Fibroblast of lung (primary cell): ENCODE results near the gene CASP8. TPM values are rescaled to one million over a fixed set of nuclear protein-coding genes. Genes with fewer than 3 reads are reported as not detected.

ENCODE experiments used
- DNase-seq, 2 donors: peaks; one replicate each; pipeline versions ENCODE4 v3.0.0 to v3.0.0-alpha.2; 2010; ENCODE audit warnings: low read depth in 2 of 2
- H2AFZ ChIP-seq: 2 replicates; pipeline ENCODE4 v1.5.1; 2012; ENCODE audit warnings: low read length, control low read depth, inconsistent platforms
- H3K27ac ChIP-seq: 2 replicates; pipeline ENCODE4 v1.5.1; 2011; ENCODE audit warnings: low read length, control low read depth; ENCODE audit not compliant: insufficient read depth
- H3K27me3 ChIP-seq: 2 replicates; pipeline ENCODE4 v1.5.1; 2011; ENCODE audit warnings: mild to moderate bottlenecking, low read length; ENCODE audit not compliant: control insufficient read depth, insufficient read depth
- H3K36me3 ChIP-seq: 2 replicates; pipeline ENCODE4 v1.5.1; 2011; ENCODE audit warnings: low read length; ENCODE audit not compliant: control insufficient read depth, insufficient read depth
- H3K4me1 ChIP-seq: 2 replicates; pipeline ENCODE4 v1.5.1; 2011; ENCODE audit warnings: low read length; ENCODE audit not compliant: control insufficient read depth, insufficient read depth; ENCODE audit errors: extremely low read depth
- H3K4me2 ChIP-seq: 2 replicates; pipeline ENCODE4 v1.5.1; 2011; ENCODE audit warnings: low read length, control low read depth; ENCODE audit not compliant: insufficient read depth; ENCODE audit errors: extremely low read depth
- H3K4me3 ChIP-seq, 4 experiments: fragments of 200-600 bp in 1 of 4; sonication (generic) in 1 of 4; replicated peaks in 1 of 4; 2 replicates each; pipeline ENCODE4 v1.5.1; 2011 to 2016; ENCODE audit warnings: low read length in 4 of 4, low read depth in 3 of 4, mild to moderate bottlenecking in 3 of 4, control low read depth in 2 of 4, inconsistent platforms in 1 of 4, mixed read lengths in 1 of 4; ENCODE audit not compliant: insufficient read depth in 1 of 4; ENCODE audit errors: control extremely low read depth in 1 of 4
- H3K79me2 ChIP-seq: 2 replicates; pipeline ENCODE4 v1.5.1; 2012; ENCODE audit warnings: mild to moderate bottlenecking, low read length, inconsistent platforms; ENCODE audit not compliant: control insufficient read depth, insufficient read depth
- H3K9ac ChIP-seq: 2 replicates; pipeline ENCODE4 v1.5.1; 2011; ENCODE audit warnings: mild to moderate bottlenecking, low read length, control low read depth; ENCODE audit not compliant: insufficient read depth
- H3K9me3 ChIP-seq: 2 replicates; pipeline ENCODE4 v1.5.1; 2012; ENCODE audit warnings: low read depth, low read length; ENCODE audit not compliant: control insufficient read depth, insufficient read depth
- H4K20me1 ChIP-seq: 2 replicates; pipeline ENCODE4 v1.5.1; 2011; ENCODE audit warnings: low read length; ENCODE audit not compliant: control insufficient read depth, insufficient read depth; ENCODE audit errors: extremely low read depth
- CTCF ChIP-seq, 2 donors: IDR thresholded peaks in 1 of 2; conservative IDR thresholded peaks in 1 of 2; 1 replicate in 1 of 2; 2 replicates in 1 of 2; pipeline ENCODE4 v1.5.1; 2011 to 2012; ENCODE audit warnings: low read length in 2 of 2, control low read depth in 1 of 2, inconsistent platforms in 1 of 2, low read depth in 1 of 2, mild to moderate bottlenecking in 1 of 2
- EZH2 ChIP-seq: IDR thresholded peaks from 2 replicates; pipeline ENCODE4 v1.5.1; 2012; ENCODE audit warnings: low read length, control low read depth, mild to moderate bottlenecking; ENCODE audit errors: missing control alignments
- polyA plus RNA-seq, 2 donors: library from polyadenylated mRNA; depleted of rRNA in 1 of 2; stranded (reverse) in 1 of 2; unstranded in 1 of 2; fragments of >200 nt; gene quantifications; 2 replicates each; pipeline ENCODE4 v1.2.1, GENCODE V29; 2011 to 2012; ENCODE audit warnings: missing spikeins in 1 of 2
- total RNA-seq: library from RNA; depleted of rRNA; stranded (reverse); fragments of >200 nt; gene quantifications from 2 replicates; pipeline ENCODE4 v1.2.1, GENCODE V29; 2014

The CASP8 gene
- total and polyA plus RNA-seq, 2 donors (not counting 1 experiment from before 2014, with no cell fraction given) = 22.6 to 31.5 TPM

- Histone ChIP-seq H2AFZ (no peak overlapping the region), H4K20me1 (no peaks in the 10 kb centered on the region), H3K9me3 (no peaks in the 10 kb centered on the region), H3K27me3 (no peaks in the 10 kb centered on the region), H3K4me3 (no peak overlapping the region), H3K9ac (no peak overlapping the region), H3K79me2 (no peaks in the 10 kb centered on the region), H3K4me2 (no peak overlapping the region), H3K36me3 (no peaks in the 10 kb centered on the region), H3K4me1 (peaks cover 3% of the 10 kb centered on the region), H3K27ac (no peak overlapping the region)
- DNase-seq = no peak
- TF ChIP-seq EZH2 (no peak), CTCF (conservative IDR thresholded peaks at IDR 0.05 in 1 of 2, IDR thresholded peaks at IDR 0.05 in 1 of 2; ENCODE audit: low read depth in 1 of 2, low read length in 2 of 2) (no peak)
Measured at GRCh38 chr2:201249889-201250288, 10.4 kb upstream of the CASP8 start.

GRCh38 chr2:201250741-201251140, 9.6 kb upstream of the CASP8 start:
- Histone ChIP-seq H3K27ac (no peak overlapping the region), H3K9me3 (no peaks in the 10 kb centered on the region), H3K4me1 (peaks cover 3% of the 10 kb centered on the region), H3K36me3 (no peaks in the 10 kb centered on the region), H3K9ac (no peak overlapping the region), H3K4me2 (no peak overlapping the region), H3K4me3 (no peak overlapping the region), H4K20me1 (no peaks in the 10 kb centered on the region), H2AFZ (no peak overlapping the region), H3K79me2 (no peaks in the 10 kb centered on the region), H3K27me3 (no peaks in the 10 kb centered on the region)
- no peak for DNase-seq
- no peak for TF ChIP-seq CTCF (conservative IDR thresholded peaks at IDR 0.05 in 1 of 2, IDR thresholded peaks at IDR 0.05 in 1 of 2; ENCODE audit: low read depth in 1 of 2, low read length in 2 of 2)
- no peak for TF ChIP-seq EZH2

- DNase-seq = peak; percentile 68 to 76
- no peak for TF ChIP-seq CTCF (conservative IDR thresholded peaks at IDR 0.05 in 1 of 2, IDR thresholded peaks at IDR 0.05 in 1 of 2; ENCODE audit: low read depth in 1 of 2, low read length in 2 of 2)
- TF ChIP-seq EZH2 = no peak
- no peak overlapping the region for H3K4me2 ChIP-seq
- H4K20me1 ChIP-seq = no peaks in the 10 kb centered on the region
- H3K9me3 ChIP-seq = no peaks in the 10 kb centered on the region
- peaks cover 7% of the 10 kb centered on the region for H3K4me1 ChIP-seq
- no peak overlapping the region for H3K4me3 ChIP-seq
- no peaks in the 10 kb centered on the region for H3K27me3 ChIP-seq
- peaks cover 8% of the 10 kb centered on the region for H3K79me2 ChIP-seq
- H3K27ac ChIP-seq = no peak overlapping the region
- no peak overlapping the region for H3K9ac ChIP-seq
- no peaks in the 10 kb centered on the region for H3K36me3 ChIP-seq
- peak overlapping the region; percentile 54 for H2AFZ ChIP-seq
Measured at GRCh38 chr2:201254081-201254730, 6.1 kb upstream of the CASP8 start.
